SKM-1 treated with dmso at 0.1 percent for 144 hours (cell line): ENCODE data around the gene ZNF169.
"Not testable (repeated sequence)": the region's sequence is repeated elsewhere in the genome, so short reads cannot be mapped to it uniquely, and the experiment has no call there.

Experiments
- DNase-seq: peaks from one replicate; lab custom pipeline; 2025; ENCODE audit not compliant: unreplicated experiment; lab: John Stamatoyannopoulos, UW

The ZNF169 gene

DNA sequence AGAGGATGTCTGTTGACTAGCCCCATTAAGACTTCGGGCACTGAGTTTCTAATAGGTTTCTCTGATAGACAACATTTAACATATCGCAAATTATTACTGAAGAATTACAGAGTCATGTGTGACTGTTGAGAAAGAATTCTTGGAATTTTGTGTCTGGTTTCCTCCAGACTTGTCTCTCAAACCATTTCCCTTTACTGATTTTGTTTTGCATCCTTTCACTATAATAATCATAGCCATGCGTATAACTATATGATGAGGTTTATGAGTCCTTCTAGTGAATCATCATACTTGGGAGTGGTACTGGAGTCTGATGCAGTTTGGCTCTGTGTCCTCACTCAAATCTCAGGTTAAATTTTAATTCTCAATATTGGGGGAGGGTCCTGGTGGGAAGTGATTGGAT is 27.0 kb downstream of the ZNF169 start:
- no peak for DNase-seq

DNA sequence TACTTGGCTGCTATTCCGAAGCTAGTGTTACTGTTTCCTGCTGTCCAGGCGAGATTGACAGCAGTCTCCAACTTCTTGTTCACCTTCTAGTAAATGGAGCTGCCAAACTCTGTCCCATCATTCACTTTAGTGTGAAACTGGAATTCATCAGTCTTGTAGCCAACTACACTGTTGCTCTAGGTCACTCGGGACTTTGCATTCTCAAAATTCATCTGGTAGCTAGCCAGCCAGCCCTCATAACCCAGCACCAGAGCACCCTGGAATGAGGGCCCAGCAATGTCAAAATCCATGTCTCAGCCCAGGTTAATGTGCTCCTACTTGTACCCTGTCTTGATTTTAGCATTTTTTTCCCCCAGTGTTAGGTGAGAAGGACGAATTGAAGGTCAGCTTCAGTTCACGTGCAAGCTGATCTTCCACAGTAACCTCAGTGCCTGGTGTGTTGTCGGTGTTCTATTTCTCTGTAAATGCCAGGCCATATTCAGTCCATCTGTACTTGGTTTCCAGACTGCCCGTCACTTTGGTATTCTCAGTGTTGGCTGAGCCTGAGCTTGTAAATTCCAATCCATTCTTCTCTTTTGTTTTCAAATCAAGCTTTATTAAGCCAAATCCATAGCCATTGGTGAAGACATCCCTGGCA is 28.9 kb downstream of the ZNF169 start:
- DNase-seq: no peak

DNA sequence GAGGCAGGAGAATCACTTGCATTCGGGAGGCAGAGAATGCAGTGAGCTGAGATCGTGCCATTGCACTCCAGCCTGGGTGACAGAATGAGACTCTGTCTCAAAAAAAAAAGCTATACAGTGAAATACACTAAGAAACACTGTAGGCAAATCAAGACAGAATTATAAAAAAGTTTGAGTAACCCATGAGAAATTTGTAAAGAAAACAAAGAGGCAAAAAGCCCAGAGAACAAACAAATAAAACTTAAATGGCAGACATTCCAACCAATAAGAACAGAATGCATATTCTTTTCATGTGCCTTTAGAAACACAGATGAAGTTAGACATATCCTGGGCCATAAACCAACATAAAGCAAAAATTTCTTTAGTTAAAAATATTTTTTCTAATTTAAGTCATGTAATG is 30.6 kb downstream of the ZNF169 start:
- no peak for DNase-seq

DNA sequence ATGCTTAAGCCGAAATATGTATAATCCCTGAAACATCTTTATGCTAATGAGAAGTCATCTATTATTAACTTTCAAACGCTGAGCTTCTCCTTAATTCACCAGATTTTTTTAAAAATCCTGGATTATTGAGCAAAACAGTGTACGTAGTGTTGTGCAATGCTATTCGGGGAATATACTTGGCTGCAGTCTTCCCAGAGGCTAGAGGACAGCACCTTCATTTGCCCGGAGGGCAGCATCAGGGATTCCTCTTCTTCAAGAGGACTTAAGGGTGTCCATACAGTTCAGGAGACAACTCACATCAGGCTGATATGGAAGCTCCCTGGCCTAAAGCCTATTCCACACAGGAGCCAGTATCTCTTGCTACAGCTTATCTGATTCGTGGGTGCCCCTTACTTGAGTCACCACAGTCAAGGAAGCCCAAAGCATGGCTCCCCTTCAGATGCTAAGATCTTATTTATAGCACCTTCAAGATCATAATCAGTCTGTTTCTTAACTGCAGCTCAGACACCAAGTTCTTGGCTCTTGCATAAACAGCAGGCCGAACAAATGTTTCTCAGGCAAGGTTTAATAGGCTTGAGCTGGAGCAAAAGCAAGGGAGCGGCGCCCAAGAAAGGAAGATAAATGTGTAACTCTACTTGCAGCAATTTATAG is 40.0 kb downstream of the ZNF169 start:
- DNase-seq: no peak

DNA sequence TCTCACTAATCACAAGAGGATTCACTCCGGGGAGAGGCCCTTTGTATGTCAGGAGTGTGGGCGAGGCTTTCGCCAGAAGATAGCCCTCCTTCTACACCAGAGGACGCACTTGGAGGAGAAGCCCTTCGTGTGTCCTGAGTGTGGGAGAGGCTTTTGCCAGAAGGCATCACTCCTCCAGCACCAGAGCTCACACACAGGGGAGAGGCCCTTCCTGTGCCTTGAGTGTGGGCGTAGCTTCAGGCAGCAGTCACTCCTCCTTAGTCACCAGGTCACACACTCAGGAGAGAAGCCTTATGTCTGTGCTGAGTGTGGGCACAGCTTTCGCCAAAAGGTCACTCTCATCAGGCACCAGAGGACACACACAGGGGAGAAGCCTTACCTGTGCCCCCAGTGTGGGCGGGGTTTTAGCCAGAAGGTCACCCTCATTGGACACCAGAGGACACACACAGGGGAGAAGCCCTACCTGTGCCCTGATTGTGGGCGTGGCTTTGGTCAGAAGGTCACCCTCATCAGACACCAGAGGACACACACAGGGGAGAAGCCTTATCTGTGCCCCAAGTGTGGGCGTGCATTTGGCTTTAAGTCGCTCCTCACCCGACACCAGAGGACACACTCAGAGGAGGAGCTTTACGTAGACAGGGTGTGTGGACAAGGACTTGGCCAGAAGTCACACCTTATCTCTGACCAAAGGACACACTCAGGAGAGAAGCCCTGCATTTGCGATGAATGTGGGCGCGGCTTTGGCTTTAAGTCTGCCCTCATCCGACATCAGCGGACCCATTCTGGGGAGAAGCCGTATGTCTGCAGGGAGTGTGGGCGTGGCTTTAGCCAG is 41.6 kb downstream of the ZNF169 start:
- DNase-seq: no peak

GRCh38 chr9:94301583-94301982 is 42.5 kb downstream of the ZNF169 start:
- no peak for DNase-seq

DNA sequence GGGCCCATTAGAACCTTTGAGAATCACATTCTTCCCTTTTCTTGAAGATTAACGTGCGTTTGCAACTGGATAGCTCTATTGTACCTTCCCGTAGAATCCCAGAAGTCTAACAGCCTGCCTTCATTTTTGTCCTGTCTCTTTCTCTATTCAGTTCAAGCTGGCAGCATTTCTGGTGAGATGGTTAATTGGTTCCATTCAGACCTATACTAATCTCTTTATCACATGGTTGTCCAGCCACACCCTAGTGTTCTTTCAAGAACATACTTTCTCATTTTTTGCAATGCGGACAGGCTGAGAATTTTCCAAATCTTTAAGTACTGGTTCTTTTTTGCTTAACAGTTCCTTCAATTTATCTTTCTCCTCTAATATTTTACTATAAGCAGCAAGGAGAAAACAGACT is 43.3 kb downstream of the ZNF169 start:
- DNase-seq: no peak

- DNase-seq: no peak
Observed at GRCh38 chr9:94303321-94303720, 44.2 kb downstream of the ZNF169 start.

GRCh38 chr9:94315034-94315984 is 56.2 kb downstream of the ZNF169 start:
- DNase-seq: not testable (repeated sequence)

GRCh38 chr9:94316236-94316635 is 57.1 kb downstream of the ZNF169 start:
- DNase-seq: not testable (repeated sequence)

DNA sequence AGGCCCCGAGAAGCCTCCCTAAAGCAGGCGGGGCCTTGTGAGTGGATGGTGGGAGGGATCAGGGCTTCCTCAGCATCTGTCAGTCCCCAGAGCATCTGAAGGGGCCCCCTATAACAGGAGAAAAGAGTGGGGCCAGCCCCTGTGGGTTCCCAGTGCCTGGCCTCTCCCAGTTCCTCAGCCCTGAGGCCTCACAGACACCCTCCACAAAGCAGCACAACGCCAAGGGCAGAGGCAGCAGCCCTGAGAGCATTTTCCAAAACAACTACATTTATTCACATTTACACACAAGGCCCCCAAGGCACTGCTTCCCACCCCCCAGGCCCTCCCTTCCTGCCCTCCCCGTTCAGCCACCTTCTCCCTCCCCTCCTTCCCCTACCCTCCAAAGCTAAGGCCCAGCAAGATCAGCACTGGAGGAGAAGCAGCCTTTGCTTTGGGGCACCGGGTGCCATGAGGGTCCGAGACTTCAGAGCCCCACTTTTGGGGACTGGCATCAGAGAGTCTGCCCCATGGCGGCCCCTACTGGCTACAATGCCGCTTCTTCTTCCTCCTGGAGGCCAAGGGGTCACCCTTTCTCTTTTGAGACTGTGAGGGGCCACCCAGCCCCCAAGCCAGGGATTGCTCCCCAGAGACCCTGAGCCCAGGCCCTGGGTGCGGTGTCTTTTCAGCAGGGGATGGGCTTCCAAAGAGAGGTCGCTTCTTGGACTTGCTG is 59.0 kb downstream of the ZNF169 start:
- DNase-seq: not testable (repeated sequence)

DNA sequence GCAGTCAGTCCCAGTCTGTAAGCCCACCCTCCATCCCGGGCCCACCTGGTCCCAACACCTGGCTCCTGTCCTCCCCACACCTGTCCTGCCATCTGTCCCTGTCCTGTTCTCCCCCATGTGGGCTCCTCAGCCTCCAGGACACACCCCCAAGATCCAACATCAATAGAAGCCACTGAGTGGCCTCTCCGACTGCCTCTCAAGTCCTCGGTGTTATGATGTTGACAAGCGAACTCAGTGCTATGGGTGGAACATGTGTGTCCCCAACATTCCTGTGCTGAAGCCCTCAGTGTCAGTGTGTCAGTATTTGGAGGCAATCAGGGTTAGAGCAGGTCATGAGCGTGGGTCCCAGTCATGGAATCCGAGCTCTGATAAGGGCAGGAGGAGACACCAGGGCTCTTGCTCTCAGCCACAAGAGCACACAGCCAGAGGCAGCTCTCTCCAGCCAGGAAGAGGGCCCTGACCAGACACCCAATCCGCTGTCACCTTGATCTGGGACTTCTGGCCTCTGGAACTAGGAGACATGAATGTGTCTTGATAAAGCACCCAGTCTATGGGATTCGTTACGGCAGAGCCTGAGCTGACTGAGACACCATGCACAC is 63.3 kb downstream of the ZNF169 start:
- not testable (repeated sequence) for DNase-seq

GRCh38 chr9:94323153-94323798 is 64.2 kb downstream of the ZNF169 start:
- not testable (repeated sequence) for DNase-seq

GRCh38 chr9:94325583-94325982 is 66.5 kb downstream of the ZNF169 start:
- not testable (repeated sequence) for DNase-seq

- DNase-seq: not testable (repeated sequence)
Observed at GRCh38 chr9:94328544-94328943, 69.4 kb downstream of the ZNF169 start, which contains the start of gene NUTM2F. Gene NUTM2F, minus strand, starts transcription at chr9:94328644. Its CDS starts 21 bp downstream, at chr9:94328623.

- DNase-seq: not testable (repeated sequence)
Observed at GRCh38 chr9:94336445-94336844, 77.3 kb downstream of the ZNF169 start.

- DNase-seq: not testable (repeated sequence)
Observed at GRCh38 chr9:94338723-94339122, 79.6 kb downstream of the ZNF169 start.

GRCh38 chr9:94339657-94340056 is 80.6 kb downstream of the ZNF169 start:
- not testable (repeated sequence) for DNase-seq

DNA sequence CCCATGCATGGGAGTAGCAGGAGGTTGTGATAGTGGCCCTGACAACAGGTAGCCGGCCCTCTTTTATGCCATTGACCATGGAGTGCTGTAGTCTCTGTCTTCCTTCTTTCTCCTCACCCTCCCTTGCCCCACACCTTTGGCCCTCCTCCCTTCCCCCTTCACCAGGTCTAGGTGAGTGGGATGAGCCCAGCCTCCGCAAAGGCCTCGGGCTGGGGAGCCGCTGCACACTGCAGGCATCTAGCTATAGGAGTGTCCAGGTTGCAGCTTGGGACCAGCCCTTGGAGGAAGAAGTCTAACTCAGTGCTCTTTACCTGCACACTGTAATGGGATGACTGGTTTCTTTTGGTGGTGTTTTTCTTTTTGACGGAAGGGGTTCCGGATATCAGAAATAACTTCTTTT is 81.7 kb downstream of the ZNF169 start:
- not testable (repeated sequence) for DNase-seq
